HG03521 (cell line): ENCODE results near the gene CSMD2.

Experiments
- ATAC-seq: cut with Tn5 transposase; IDR thresholded peaks from one replicate; pipeline ENCODE4 v1.9.1; 2021; ENCODE audit warnings: mild to moderate bottlenecking, moderate library complexity; ENCODE audit not compliant: unreplicated experiment

The CSMD2 gene

DNA sequence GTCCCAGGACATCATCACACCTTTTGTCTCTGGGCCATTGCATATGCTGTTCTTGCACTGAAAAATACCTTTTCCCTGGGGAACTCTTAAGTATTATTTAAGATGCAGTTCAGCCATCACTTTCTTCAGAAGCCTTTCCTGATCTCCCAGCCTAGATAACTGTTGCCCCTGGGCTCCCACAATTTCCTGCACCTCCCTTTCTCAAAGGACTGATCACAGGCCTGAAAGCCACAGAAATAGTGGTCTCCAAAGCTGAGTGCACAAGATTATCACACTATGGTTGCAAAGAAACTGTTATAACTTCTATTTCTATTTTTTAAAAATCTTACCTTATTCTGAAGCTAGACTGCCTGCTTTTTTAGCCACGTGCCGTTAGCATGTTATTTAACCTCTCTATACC is 695.3 kb downstream of the CSMD2 start:
- ATAC-seq: no peak

GRCh38 chr1:33468967-33469366 is 696.1 kb downstream of the CSMD2 start:
- no peak for ATAC-seq

GRCh38 chr1:33468531-33468930 is 696.5 kb downstream of the CSMD2 start:
- ATAC-seq: no peak

DNA sequence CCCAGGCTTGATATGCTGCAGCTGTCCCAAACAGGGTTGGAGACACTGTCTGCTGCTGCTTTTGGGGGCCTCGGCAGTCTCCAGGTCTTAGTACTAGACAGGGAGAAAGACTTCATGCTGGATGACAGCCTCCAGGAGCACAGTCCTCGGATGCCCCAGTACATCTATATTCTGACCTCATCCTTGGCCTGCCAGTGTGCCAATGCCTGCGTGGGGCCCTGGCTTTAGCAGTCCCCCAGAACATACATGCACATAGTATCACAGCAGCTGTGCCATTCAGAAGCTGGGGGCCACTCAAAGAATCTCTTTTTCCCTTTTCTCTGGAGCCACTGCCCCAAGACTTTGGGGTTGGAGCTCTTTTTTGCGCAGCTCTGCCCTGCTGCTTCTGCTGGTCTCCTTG is 697.0 kb downstream of the CSMD2 start:
- ATAC-seq: no peak

GRCh38 chr1:33466159-33466558 is 698.9 kb downstream of the CSMD2 start:
- ATAC-seq: no peak

DNA sequence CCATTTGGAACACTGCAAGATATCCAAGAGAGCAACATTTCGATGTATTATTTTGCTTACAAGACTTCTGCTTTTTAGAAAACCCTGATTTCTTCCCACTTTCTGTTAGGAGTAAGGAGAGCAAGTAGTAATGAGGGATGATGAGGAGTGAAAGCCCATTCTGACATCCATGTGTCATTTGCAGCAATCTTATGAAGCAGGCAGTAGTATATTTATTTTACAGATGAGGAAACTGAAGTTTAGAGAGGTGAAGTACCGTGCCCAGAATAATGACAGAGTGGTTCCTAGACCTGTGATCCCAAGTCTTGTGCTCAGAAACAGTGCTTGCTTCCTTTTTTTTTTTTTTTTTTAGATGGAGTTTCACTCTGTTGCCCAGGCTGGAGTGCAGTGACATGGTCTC is 699.7 kb downstream of the CSMD2 start:
- no peak for ATAC-seq

DNA sequence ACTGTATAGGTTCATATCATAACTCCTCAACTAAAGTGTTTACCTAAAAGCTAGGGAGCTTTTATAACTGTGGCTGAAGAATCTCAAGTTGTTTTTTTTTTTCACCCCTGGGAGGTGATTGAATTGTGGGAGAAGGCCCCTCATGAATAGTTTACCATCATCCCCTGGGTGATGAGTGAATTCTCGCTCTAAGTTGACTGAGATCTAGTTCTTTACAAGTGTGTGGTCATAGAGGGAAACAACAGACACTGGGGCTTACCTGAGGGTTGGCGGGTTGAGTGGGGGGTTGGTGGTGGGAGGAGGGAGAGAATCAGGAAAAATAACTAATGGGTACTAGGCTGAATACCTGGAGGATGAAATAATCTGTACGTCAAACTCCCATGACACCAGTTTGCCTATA is 700.5 kb downstream of the CSMD2 start:
- no peak for ATAC-seq
